SIG-M5 treated with dmso at 0.1 percent for 504 hours (cell line): Measurements from ENCODE around the gene MEG3.

Source experiments
- DNase-seq: peaks from one replicate; lab custom pipeline; 2025; ENCODE audit not compliant: unreplicated experiment; lab: John Stamatoyannopoulos, UW

Gene MEG3

GRCh38 chr14:100830681-100831080 lies 4.8 kb downstream of the MEG3 start:
- DNase-seq = no peak

GRCh38 chr14:100832311-100832960 lies 6.5 kb downstream of the MEG3 start:
- DNase-seq = no peak

- DNase-seq = no peak
These were observed 8.3 kb downstream of the MEG3 start for GRCh38 chr14:100834082-100834793.

- no peak for DNase-seq
These were observed 9.1 kb downstream of the MEG3 start for GRCh38 chr14:100834794-100835547.

GRCh38 chr14:100835548-100836310 lies 9.8 kb downstream of the MEG3 start:
- DNase-seq = no peak

- DNase-seq = no peak
These were observed 10.4 kb downstream of the MEG3 start for GRCh38 chr14:100836311-100836805.

- DNase-seq = no peak
These were observed 11.3 kb downstream of the MEG3 start for GRCh38 chr14:100836941-100837804.

- no peak for DNase-seq
These were observed 12.0 kb downstream of the MEG3 start for GRCh38 chr14:100837805-100838350.

GRCh38 chr14:100838493-100839314 lies 12.8 kb downstream of the MEG3 start:
- DNase-seq = no peak

- DNase-seq = no peak
These were observed 13.3 kb downstream of the MEG3 start for GRCh38 chr14:100839315-100839585.

- no peak for DNase-seq
These were observed 13.8 kb downstream of the MEG3 start for GRCh38 chr14:100839681-100840111.

GRCh38 chr14:100840286-100841065 lies 14.6 kb downstream of the MEG3 start:
- no peak for DNase-seq

- no peak for DNase-seq
These were observed 15.3 kb downstream of the MEG3 start for GRCh38 chr14:100841066-100841760.

- DNase-seq = no peak
These were observed 16.0 kb downstream of the MEG3 start for GRCh38 chr14:100841761-100842403.

GRCh38 chr14:100842799-100843198 lies 16.9 kb downstream of the MEG3 start:
- no peak for DNase-seq

- DNase-seq = no peak
These were observed 18.1 kb downstream of the MEG3 start for GRCh38 chr14:100844082-100844408.

GRCh38 chr14:100844421-100844820 lies 18.5 kb downstream of the MEG3 start:
- DNase-seq = no peak
